Renal pelvis (tissue), 12 donors: Measurements from ENCODE around the gene FKBP4. TPM values are rescaled to one million over a fixed set of nuclear protein-coding genes. Genes with fewer than 3 reads are reported as not detected.
"Not testable (repeated sequence)": the region's sequence is repeated elsewhere in the genome, so short reads cannot be mapped to it uniquely, and the experiment has no call there.

Experiments used
- DNase-seq: peaks from one replicate; pipeline ENCODE4 v3.0.0-alpha.2; 2013
- long read RNA-seq, 16 experiments: transcript quantifications; one replicate each; lab custom pipeline, GENCODE V29; 2026
- polyA plus RNA-seq, 3 donors: library from polyadenylated mRNA; unstranded; fragments of 120-200 nt; gene quantifications; one replicate each; pipeline ENCODE4 v1.2.1, GENCODE V29; 2013; ENCODE audit not compliant: insufficient read length in 3 of 3

The FKBP4 gene, protein sequence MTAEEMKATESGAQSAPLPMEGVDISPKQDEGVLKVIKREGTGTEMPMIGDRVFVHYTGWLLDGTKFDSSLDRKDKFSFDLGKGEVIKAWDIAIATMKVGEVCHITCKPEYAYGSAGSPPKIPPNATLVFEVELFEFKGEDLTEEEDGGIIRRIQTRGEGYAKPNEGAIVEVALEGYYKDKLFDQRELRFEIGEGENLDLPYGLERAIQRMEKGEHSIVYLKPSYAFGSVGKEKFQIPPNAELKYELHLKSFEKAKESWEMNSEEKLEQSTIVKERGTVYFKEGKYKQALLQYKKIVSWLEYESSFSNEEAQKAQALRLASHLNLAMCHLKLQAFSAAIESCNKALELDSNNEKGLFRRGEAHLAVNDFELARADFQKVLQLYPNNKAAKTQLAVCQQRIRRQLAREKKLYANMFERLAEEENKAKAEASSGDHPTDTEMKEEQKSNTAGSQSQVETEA
- 100 to 1,000 TPM; 119 to 154 (median 129) TPM for polyA plus RNA-seq
- long read RNA-seq, donor 1, transcript FKBP4-201 (10 exons, 3,732 nt): major isoform, 25 of 69 reads
- long read RNA-seq, donor 1, partial matches to known transcripts: 44 of 69 reads
- long read RNA-seq, donor 1, other reads (novel, unspliced or antisense): 0 of 69 reads
- long read RNA-seq, donor 2, transcript FKBP4-201 (10 exons, 3,732 nt): major isoform, 34 of 43 reads
- long read RNA-seq, donor 2, partial matches to known transcripts: 9 of 43 reads
- long read RNA-seq, donor 2, other reads (novel, unspliced or antisense): 0 of 43 reads
- long read RNA-seq, donor 3, transcript FKBP4-201 (10 exons, 3,732 nt): major isoform, 20 of 33 reads
- long read RNA-seq, donor 3, partial matches to known transcripts: 13 of 33 reads
- long read RNA-seq, donor 3, other reads (novel, unspliced or antisense): 0 of 33 reads
- long read RNA-seq, donor 4, transcript FKBP4-201 (10 exons, 3,732 nt): major isoform, 46 of 53 reads
- long read RNA-seq, donor 4, partial matches to known transcripts: 7 of 53 reads
- long read RNA-seq, donor 4, other reads (novel, unspliced or antisense): 0 of 53 reads
- long read RNA-seq, donor 5, transcript FKBP4-201 (10 exons, 3,732 nt): major isoform, 6 of 11 reads
- long read RNA-seq, donor 5, partial matches to known transcripts: 5 of 11 reads
- long read RNA-seq, donor 5, other reads (novel, unspliced or antisense): 0 of 11 reads
- long read RNA-seq, donor 6, transcript FKBP4-201 (10 exons, 3,732 nt): major isoform, 16 of 67 reads
- long read RNA-seq, donor 6, partial matches to known transcripts: 51 of 67 reads
- long read RNA-seq, donor 6, other reads (novel, unspliced or antisense): 0 of 67 reads
- long read RNA-seq, donor 7, transcript FKBP4-201 (10 exons, 3,732 nt): major isoform, 41 of 131 reads
- long read RNA-seq, donor 7, partial matches to known transcripts: 77 of 131 reads
- long read RNA-seq, donor 7, other reads (novel, unspliced or antisense): 13 of 131 reads
- long read RNA-seq, donor 8: 0 reads
- long read RNA-seq, donor 9, transcript FKBP4-201 (10 exons, 3,732 nt): major isoform, 26 of 116 reads
- long read RNA-seq, donor 9, partial matches to known transcripts: 89 of 116 reads
- long read RNA-seq, donor 9, other reads (novel, unspliced or antisense): 0 of 116 reads
- long read RNA-seq, donor 10, transcript FKBP4-201 (10 exons, 3,732 nt): major isoform, 11 of 11 reads
- long read RNA-seq, donor 10, partial matches to known transcripts: 0 of 11 reads
- long read RNA-seq, donor 10, other reads (novel, unspliced or antisense): 0 of 11 reads
- long read RNA-seq, donor 11, transcript FKBP4-201 (10 exons, 3,732 nt): major isoform, 6 of 14 reads
- long read RNA-seq, donor 11, partial matches to known transcripts: 8 of 14 reads
- long read RNA-seq, donor 11, other reads (novel, unspliced or antisense): 0 of 14 reads
- long read RNA-seq, donor 12, transcript FKBP4-201 (10 exons, 3,732 nt): major isoform, 43 of 58 reads
- long read RNA-seq, donor 12, partial matches to known transcripts: 14 of 58 reads
- long read RNA-seq, donor 12, other reads (novel, unspliced or antisense): 0 of 58 reads
- long read RNA-seq, donor 13, transcript FKBP4-201 (10 exons, 3,732 nt): major isoform, 7 of 7 reads
- long read RNA-seq, donor 13, partial matches to known transcripts: 0 of 7 reads
- long read RNA-seq, donor 13, other reads (novel, unspliced or antisense): 0 of 7 reads
- long read RNA-seq, donor 14: 0 reads
- long read RNA-seq, donor 15, transcript FKBP4-201 (10 exons, 3,732 nt): major isoform, 35 of 35 reads
- long read RNA-seq, donor 15, partial matches to known transcripts: 0 of 35 reads
- long read RNA-seq, donor 15, other reads (novel, unspliced or antisense): 0 of 35 reads
- long read RNA-seq, donor 16, transcript FKBP4-201 (10 exons, 3,732 nt): major isoform, 22 of 29 reads
- long read RNA-seq, donor 16, partial matches to known transcripts: 7 of 29 reads
- long read RNA-seq, donor 16, other reads (novel, unspliced or antisense): 0 of 29 reads

DNA sequence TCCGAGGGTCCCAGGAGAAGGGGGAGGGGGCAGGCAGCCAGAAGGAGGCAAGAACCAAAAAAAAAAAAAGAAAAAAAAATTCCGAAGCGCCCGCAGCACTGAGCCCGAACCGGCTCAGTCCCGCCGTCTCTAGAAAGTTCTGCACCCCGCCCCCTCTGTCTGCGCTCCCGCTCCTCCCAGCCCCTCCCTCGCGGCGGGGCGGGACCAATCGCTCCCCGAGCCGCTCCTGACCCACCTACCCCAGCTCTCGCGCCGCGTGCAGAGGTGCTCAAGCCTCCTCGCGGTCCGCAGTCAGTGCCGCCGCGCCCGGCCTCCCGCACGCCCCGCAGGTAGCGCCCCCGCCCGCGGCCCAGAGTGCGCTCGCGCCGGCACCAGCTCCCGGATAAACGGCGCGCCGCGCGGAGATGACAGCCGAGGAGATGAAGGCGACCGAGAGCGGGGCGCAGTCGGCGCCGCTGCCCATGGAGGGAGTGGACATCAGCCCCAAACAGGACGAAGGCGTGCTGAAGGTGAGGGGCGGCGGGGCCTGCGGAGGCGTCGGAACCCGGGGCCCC lies at the start of gene FKBP4:
FKBP4 (plus strand) TSS at position 235 of the 554 bp plus-strand sequence; CDS start at position 405, 170 bp downstream.
- peak; percentile 88 for DNase-seq

DNA sequence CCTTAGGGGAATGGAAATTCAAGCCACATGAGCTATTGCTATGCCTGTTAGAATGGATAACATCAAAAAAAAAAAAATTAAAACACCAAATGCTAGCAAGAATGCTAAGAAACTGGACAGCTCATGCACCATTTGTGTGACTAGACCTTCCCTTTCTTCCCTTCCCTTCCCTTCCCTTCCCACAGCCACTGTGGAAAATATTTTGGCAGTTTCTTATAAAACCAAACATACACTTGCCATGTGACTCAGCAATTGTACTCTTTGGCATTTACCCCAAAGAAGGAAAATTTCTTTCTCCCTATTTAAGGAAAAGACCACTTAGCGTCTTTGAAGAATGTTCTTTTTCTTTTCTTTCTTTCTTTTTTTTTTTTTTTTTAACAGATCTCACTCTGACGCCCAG lies 49.1 kb upstream of the FKBP4 start:
- DNase-seq: no peak

DNA sequence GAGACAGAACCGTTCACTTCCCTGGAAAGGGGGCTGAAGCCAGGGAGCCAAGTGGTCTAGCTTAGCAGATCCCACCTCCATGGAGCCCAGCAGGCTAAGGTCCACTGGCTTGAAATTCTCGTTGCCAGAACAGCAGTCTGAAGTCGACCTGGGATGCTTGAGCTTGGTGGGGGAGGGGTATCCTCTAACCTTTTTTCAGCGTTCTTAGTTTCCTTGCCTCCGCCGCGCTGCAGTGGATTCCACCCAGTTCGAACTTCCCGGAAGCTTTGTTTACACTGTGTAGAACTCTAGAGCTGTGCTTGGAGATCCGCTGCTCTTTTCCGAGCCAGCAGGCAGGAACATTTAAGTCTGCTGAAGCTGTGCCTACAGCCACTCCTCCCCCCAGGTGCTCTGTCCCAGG lies 45.2 kb upstream of the FKBP4 start:
- no peak for DNase-seq

DNA sequence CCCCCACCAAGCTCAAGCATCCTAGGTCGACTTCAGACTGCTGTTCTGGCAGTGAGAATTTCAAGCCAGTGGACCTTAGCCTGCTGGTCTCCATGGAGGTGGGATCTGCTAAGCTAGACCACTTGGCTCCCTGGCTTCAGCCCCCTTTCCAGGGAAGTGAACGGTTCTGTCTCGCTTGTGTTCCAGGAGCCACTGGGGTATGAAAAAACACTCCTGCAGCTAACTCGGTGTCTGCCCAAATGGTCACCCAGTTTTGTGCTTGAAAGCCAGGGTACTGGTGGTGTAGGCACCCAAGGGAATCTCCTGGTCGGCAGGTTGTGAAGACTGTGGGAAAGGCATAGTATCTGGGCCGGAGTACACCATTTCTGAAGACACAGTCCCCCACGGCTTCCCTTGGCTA lies 44.6 kb upstream of the FKBP4 start:
- DNase-seq: no peak

DNA sequence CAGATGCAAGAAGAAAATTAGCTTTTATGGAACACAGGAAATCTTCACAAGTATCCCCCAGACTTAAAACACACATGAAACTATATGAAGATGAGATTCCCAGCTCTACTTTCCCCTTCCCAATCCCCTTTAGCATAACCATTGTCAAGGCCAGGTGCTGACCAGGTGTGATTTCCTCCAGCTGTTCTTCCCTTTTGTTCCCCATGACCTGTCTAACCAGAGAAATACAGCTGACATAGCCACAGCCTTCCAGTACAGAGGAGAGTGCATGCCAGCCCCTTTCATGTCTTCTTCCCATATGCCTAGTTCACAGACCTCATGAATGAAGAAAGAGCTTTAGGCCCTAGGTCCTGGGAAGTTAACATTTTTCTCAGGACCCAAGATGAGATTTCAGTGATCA lies 43.5 kb upstream of the FKBP4 start:
- DNase-seq: no peak

DNA sequence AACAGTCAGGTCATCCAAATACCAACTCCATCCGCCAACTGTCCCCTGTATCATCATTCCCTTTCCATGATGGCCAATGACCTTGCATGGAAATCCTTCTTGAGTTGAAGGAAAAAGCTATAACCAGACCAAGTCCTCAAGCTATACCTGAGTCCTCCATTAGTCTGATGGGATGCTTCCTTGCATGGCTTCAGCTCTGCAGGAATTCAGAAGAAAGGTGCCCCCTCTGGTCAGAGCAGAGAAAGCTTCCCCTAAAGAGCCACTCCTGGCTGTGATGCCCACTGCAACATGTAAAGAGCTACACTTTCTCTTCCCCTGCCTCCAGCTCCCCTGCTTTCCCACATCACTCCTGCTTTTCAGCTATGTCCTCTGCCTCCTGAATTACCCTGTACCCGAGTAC lies 43.1 kb upstream of the FKBP4 start:
- DNase-seq: no peak

DNA sequence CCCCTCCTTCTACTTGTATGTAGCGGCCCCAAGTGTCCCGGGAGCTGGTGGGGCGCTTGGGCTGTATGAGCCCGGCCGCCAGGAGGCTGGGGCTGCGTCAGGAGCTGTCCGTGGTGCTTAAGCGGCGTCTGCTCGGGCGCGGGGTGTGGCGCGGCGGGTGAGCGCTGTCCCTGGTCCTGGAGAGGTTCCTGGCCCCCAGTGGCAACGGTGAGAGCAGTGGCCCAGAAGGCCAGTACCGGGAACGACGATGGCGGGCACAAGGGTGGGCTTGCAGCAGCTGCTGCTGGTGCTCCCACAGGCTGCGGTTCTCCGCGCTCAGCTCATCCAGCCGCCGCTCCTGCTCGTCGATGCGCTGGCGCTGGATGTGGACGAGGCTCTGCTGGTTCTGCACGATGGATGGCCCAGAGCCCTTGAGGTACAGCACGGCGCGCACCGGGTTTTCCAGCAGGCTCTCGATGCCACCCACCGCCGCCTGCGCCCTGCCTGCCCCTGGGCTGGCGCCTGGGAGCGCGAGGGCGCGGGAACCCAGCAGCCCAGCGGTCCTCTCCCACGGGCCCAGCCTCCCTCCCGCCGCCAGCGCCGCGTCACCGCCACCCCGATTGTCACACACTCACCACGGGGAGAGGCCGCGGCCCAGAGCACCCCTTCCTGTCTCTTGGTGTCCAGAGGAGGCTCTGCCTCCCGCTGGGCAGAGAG lies 41.9 kb upstream of the FKBP4 start:
- DNase-seq: peak; percentile 87

DNA sequence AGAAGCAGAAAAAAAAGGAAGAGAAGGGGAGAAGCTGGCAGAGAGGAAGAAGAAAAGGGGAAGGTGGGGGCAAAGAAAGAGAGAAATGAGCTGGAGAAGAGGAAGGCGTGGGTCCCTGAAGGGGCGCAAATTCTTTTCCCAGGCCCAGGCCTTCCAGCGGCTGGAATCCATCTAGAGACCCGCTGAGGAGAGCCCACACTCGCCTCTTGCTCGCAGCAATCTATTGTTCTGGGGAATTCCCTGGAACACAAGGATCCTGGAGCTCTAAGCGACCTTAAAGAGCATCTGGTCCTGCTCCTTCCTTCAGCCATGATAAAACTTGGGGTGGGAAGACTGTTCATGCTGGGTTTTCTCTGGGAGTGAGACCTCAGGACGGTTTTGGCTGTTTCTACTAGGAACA lies 41.2 kb upstream of the FKBP4 start:
- DNase-seq: no peak

DNA sequence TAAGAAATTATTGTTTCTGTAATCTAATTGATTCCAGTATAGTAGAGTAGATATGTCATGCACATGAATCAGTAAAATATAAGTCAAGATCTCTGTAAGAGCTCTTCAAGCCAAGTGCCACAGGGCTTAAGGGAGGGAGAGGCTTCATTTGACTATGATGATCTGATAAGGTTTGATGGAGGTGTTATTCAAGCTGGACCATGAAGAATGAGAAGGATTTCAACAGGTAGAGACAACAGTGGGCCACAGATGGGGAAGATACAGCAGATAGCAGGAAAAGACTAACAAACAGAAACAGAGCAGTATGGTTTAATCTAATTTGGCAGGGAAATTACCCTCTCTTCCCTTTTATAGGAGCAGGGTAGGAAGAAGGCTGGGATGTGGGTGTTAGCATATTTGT lies 40.6 kb upstream of the FKBP4 start:
- DNase-seq: no peak

DNA sequence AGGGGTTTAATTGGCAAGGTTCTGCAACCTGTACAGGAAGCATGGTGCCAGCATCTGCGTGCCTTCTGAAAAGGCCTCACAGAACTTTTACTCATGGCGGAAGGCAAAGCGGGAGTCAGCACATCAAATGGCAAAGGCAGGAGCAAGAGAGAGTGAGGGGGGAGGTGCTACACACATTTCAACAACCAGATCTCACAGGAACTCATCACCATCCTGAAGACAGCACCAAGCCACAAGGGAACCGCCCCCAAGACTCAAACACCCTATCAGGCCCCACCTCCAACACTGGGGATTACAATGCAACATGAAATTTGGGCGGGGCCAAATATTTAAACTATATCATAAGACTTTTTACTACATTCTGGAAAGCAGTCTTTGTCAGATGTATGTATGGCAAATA lies 38.0 kb upstream of the FKBP4 start:
- no peak for DNase-seq

DNA sequence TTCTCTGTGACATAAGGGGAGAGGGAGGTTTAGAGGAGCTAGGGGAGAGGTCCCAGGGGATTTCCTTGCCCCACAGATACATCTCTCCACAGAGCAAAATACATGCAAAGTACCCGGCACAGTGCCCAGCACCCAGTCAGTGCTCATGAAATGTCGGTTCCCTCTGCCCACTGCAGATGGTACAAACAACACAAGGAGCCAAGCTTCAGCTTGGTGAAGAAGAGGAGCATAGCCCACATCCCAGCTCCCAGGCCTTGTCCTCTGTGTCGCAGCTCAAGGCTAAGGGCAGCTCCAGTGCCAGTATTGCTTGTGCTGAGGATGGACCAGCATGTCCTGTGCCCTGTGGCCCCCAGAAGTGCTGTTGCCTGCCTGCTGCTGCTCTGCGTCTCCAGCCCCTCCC lies 35.0 kb upstream of the FKBP4 start:
- DNase-seq: no peak

DNA sequence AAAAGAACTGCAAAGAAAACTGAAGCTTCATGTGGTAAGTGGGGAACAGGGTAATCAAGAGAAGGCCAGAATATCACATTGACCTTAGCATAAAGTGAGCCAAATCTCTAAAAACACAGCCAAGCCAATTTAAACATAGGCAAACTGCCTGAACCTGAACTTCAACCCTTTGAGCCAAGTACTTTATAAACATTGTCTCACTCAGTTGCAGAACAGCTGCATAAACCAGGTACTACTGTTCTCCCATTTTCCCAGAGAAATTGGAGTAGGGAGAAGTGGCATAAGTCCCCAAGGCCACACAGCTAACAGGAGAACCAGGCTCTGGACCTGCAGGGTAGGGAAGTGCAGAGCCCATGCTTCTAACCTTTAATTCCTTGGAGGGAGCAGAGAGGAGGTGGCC lies 30.4 kb upstream of the FKBP4 start:
- no peak for DNase-seq

DNA sequence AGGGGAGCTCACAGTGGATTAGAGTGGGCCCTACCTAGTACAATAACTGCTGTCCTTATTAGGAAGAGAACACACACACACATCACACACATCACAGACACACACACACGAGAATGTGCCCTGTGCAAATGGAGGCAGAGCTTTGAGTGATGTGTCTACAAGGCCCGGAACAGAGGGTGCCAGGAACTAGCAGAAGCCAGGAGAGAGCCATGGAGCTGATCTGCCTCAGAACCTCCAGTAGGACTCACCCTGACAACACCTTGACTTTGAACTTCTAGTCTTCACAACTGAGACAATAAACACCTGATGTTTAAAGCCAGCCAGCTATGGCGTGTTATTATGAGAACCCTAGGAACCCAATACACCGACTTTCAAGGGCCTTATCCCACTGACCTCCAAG lies 29.7 kb upstream of the FKBP4 start:
- DNase-seq: no peak

DNA sequence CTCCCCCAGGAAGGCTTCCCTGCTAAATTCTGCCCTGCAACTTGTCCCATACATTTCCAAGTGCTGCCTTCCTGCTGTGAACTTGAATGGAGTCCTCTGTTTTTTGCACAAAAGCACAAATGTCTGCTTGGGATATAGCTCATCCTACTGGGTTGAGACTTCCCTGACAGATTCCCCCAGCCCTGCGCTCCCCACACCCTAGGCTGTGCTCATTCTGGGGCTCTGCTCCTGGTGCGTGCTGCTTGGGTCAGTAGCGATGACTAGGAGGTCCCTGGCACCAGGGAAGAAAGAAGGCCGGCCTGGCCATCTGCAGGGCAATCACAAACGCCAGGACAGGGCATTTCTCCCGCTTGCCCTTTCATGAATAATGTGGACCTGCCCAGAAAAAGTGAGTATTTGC lies 29.2 kb upstream of the FKBP4 start:
- no peak for DNase-seq

DNA sequence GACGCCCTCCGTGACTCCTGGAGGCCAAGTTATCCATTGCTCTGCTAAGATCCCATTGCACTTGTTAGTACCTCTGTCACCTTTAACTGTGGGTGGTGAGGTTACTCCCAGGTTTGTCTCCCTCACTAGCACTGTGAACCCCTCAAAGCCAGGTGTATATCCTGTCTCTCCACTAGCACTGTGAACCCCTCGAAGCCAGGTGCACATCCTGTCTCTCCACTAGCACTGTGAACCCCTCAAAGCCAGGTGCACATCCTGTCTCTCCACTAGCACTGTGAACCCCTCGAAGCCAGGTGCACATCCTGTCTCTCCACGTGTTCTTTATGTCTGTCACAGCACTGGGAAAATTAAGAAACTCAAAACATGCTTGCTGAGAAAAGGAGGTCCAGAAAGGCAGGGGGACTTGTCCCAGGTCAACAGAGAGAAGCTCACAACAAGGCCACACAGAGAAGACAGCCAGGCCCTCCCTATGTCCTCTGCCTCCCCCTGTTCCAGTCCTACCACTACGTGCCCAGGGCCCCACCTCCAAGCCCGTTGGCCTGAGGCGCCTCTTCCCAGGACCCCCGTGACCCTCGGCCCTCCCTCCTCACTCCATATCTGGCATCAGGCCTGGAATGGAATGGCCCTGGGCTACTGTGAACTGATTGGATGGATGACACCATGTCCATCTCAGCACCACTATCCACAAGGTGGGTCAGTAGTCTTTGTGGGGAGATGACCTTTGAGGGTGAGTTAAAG lies 26.4 kb upstream of the FKBP4 start:
- no peak for DNase-seq

DNA sequence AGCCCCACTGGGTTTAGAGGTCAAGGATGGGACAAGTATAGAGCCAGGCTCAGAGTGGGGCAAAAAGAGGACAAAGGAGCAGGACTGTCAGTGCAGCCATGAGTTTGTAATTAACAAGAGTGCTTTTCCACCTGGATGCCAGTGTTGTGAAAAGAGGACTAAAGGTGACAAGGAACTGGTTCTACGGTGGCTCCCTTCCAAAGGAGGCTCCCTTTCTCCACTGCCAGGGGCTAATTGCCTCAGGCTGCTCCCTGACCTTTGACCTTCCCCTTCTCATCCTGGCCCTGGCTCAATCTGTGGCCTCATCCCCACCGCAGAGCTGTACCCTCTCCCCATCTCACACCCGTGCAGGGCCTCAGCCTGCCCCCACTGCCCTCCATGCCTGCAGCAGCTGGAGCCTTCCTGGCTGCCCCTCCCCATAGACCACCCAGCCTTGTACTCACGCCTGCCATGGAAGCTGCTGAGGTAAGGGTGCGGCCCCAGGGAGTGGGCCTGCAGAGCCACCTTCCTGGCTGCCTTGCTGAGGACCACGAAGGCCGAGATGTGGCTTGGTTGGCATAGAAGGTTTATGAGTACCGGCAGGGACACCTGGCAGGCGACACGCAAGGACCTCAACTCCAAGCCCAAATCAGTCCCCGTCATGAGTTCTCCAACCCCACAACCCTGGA lies 24.8 kb upstream of the FKBP4 start:
- DNase-seq: no peak

DNA sequence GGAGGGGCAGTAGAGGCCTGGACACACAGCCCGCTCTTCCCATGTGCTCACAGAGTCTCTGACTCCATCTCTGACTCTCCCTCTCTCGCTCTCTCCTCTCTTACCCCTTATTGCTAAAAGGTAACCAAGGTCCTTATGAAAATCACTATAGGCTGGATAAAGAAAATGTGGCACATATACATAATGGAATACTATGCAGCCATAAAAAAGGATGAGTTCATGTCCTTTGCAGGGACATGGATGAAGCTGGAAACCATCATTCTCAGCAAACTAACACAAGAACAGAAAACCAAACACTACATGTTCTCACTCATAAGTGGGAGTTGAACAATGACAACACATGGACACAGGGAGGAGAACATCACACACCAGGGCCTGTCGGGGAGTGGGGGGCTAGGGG lies 24.2 kb upstream of the FKBP4 start:
- not testable (repeated sequence) for DNase-seq
